Liver (tissue), 9 donors: ENCODE measurements around the gene NFU1. TPM values are rescaled to one million over a fixed set of nuclear protein-coding genes. Genes with fewer than 3 reads are reported as not detected.

Experiments
- DNase-seq: peaks from one replicate; pipeline ENCODE4 v3.0.0-alpha.2; 2017; ENCODE audit warnings: low spot score
- H3K27ac ChIP-seq, 2 donors: one replicate each; pipeline ENCODE4 v1.7.0; 2013; ENCODE audit warnings: inconsistent platforms in 2 of 2, low read length in 2 of 2, control low read depth in 1 of 2, low read depth in 1 of 2, mild to moderate bottlenecking in 1 of 2
- H3K27me3 ChIP-seq, 4 donors: one replicate each; pipeline versions ENCODE4 v1.6.1 to v1.7.0; 2013; ENCODE audit warnings: low read length in 3 of 4, inconsistent platforms in 1 of 4, mild to moderate bottlenecking in 1 of 4, moderate library complexity in 1 of 4; ENCODE audit not compliant: control insufficient read depth in 4 of 4, insufficient read depth in 4 of 4
- H3K36me3 ChIP-seq, 4 donors: one replicate each; pipeline versions ENCODE4 v1.6.1 to v1.7.0; 2013; ENCODE audit warnings: low read length in 3 of 4, mild to moderate bottlenecking in 3 of 4, low read depth in 1 of 4, moderate library complexity in 1 of 4; ENCODE audit not compliant: control insufficient read depth in 4 of 4, insufficient read depth in 3 of 4
- H3K4me1 ChIP-seq, 4 donors: one replicate each; pipeline versions ENCODE4 v1.6.1 to v1.7.0; 2013; ENCODE audit warnings: low read length in 3 of 4, mild to moderate bottlenecking in 3 of 4, moderate library complexity in 1 of 4; ENCODE audit not compliant: control insufficient read depth in 4 of 4, insufficient read depth in 4 of 4
- H3K4me3 ChIP-seq, 3 donors: one replicate each; pipeline versions ENCODE4 v1.6.1 to v1.7.0; 2013; ENCODE audit warnings: low read length in 3 of 3, control low read depth in 1 of 3, low read depth in 1 of 3, mild to moderate bottlenecking in 1 of 3
- H3K9ac ChIP-seq, 2 donors: one replicate each; pipeline ENCODE4 v1.7.0; 2013; ENCODE audit warnings: low read length in 2 of 2, mild to moderate bottlenecking in 2 of 2, moderate library complexity in 2 of 2, control low read depth in 1 of 2, low read depth in 1 of 2
- H3K9me3 ChIP-seq, 4 donors: one replicate each; pipeline versions ENCODE4 v1.6.1 to v1.7.0; 2013; ENCODE audit warnings: low read length in 3 of 4; ENCODE audit not compliant: control insufficient read depth in 4 of 4
- ATF3 ChIP-seq: IDR thresholded peaks from 2 replicates; pipeline ENCODE4 v1.6.1; 2016; ENCODE audit warnings: antibody characterized with exemption
- EGR1 ChIP-seq, 2 donors: IDR thresholded peaks; 2 replicates each; pipeline ENCODE4 v1.6.1; 2016 to 2018; ENCODE audit warnings: antibody characterized with exemption in 2 of 2, low read depth in 2 of 2
- FOXA1 ChIP-seq: IDR thresholded peaks from 2 replicates; pipeline ENCODE4 v1.6.1; 2016; ENCODE audit warnings: antibody characterized with exemption
- FOXA2 ChIP-seq: IDR thresholded peaks from 2 replicates; pipeline ENCODE4 v1.6.1; 2016; ENCODE audit warnings: antibody characterized with exemption
- GABPA ChIP-seq, 2 donors: IDR thresholded peaks in 1 of 2; conservative IDR thresholded peaks in 1 of 2; 2 replicates each; pipeline ENCODE4 v1.6.1; 2016; ENCODE audit warnings: antibody characterized with exemption in 2 of 2, mild to moderate bottlenecking in 1 of 2, moderate library complexity in 1 of 2
- JUND ChIP-seq, 2 donors: IDR thresholded peaks; 2 replicates each; pipeline ENCODE4 v1.6.1; 2016; ENCODE audit warnings: antibody characterized with exemption in 2 of 2
- NR2F2 ChIP-seq: IDR thresholded peaks from 2 replicates; pipeline ENCODE4 v1.6.1; 2016; ENCODE audit warnings: antibody characterized with exemption
- REST ChIP-seq: IDR thresholded peaks from 2 replicates; pipeline ENCODE4 v1.6.1; 2016; ENCODE audit warnings: antibody characterized with exemption, mild to moderate bottlenecking
- RXRA ChIP-seq, 2 donors: IDR thresholded peaks; 2 replicates each; pipeline ENCODE4 v1.6.1; 2017 to 2018; ENCODE audit warnings: antibody characterized with exemption in 2 of 2, mild to moderate bottlenecking in 1 of 2
- SP1 ChIP-seq: IDR thresholded peaks from 2 replicates; pipeline ENCODE4 v1.6.1; 2018; ENCODE audit warnings: antibody characterized with exemption, mild to moderate bottlenecking
- TAF1 ChIP-seq: conservative IDR thresholded peaks from 2 replicates; pipeline ENCODE4 v1.6.1; 2016; ENCODE audit warnings: antibody characterized with exemption, mild to moderate bottlenecking
- YY1 ChIP-seq: IDR thresholded peaks from 2 replicates; pipeline ENCODE4 v1.6.1; 2016; ENCODE audit warnings: antibody characterized with exemption, mild to moderate bottlenecking
- ZBTB33 ChIP-seq: IDR thresholded peaks from 2 replicates; pipeline ENCODE4 v1.6.1; 2016; ENCODE audit warnings: antibody characterized with exemption
- WGBS: extraction: QIAGEN DNeasy Blood & Tissue Kit; methylation state at CpG from one replicate; pipeline ENCODE4 v1.1.7; 2013; 5-methylcytosine and 5-hydroxymethylcytosine counted together
- polyA plus RNA-seq, 2 donors: library from polyadenylated mRNA; stranded (reverse) in 1 of 2; unstranded in 1 of 2; fragments of 200-250 nt in 1 of 2; fragments of >200 nt in 1 of 2; fragmentation: Nextera tagmentation in 1 of 2; extraction: Ambion mirVana in 1 of 2; gene quantifications; one replicate each; pipeline versions ENCODE4 v1.2.1 to v1.2.3, GENCODE V29; 2013 to 2015
- total RNA-seq, 2 donors: library from RNA; depleted of rRNA; stranded (reverse); fragments of >200 nt; gene quantifications; one replicate each; pipeline ENCODE4 v1.2.3, GENCODE V29; 2014
- donor health status: healthy.
- donor health status: healthy.
- donor health status: healthy.
- donor health status: healthy.
- donor health status: healthy.

Gene NFU1
- total and polyA plus RNA-seq, 4 donors = 7.4 to 37.4 (median 16.0) TPM

GRCh38 chr2:69465513-69466456, 28.6 kb upstream of the NFU1 start:
- H3K27ac ChIP-seq = no peak overlapping the region
- no peak for DNase-seq
- peaks cover 0 to 7% (median 5%) of the 10 kb centered on the region in 4 donors for H3K36me3 ChIP-seq
- no peaks in the 10 kb centered on the region for H3K27me3 ChIP-seq
- no peaks in the 10 kb centered on the region for H3K4me1 ChIP-seq
- H3K4me3 ChIP-seq = no peak overlapping the region
- TF ChIP-seq TAF1 (no peak), FOXA2 (no peak), GABPA (IDR thresholded peaks at IDR 0.05 in 1 of 2, conservative IDR thresholded peaks at IDR 0.05 in 1 of 2) (no peak), EGR1 (IDR thresholded peaks at IDR 0.05; ENCODE audit: low read depth in 2 of 2) (no peak), NR2F2 (peak; percentile 79), JUND (IDR thresholded peaks at IDR 0.05) (no peak), YY1 (no peak)
- H3K9ac ChIP-seq = no peak overlapping the region
- 93% methylated on average over 14 of the region's 14 CpGs for WGBS
- no peaks in the 10 kb centered on the region for H3K9me3 ChIP-seq

GRCh38 chr2:69464575-69464974, 27.3 kb upstream of the NFU1 start:
- H3K9me3 ChIP-seq = no peaks in the 10 kb centered on the region
- no peak overlapping the region for H3K4me3 ChIP-seq
- TF ChIP-seq RXRA (IDR thresholded peaks at IDR 0.05) = no peak
- no peak for TF ChIP-seq REST
- TF ChIP-seq SP1 = no peak
- TF ChIP-seq ZBTB33 = no peak
- TF ChIP-seq GABPA (IDR thresholded peaks at IDR 0.05 in 1 of 2, conservative IDR thresholded peaks at IDR 0.05 in 1 of 2) = no peak
- TF ChIP-seq ATF3 = no peak
- no peak for TF ChIP-seq YY1
- no peak for TF ChIP-seq FOXA1
- TF ChIP-seq NR2F2 = no peak
- no peak for TF ChIP-seq EGR1 (IDR thresholded peaks at IDR 0.05; ENCODE audit: low read depth in 2 of 2)
- TF ChIP-seq FOXA2 = no peak
- no peak for TF ChIP-seq TAF1
- no peak for DNase-seq
- H3K36me3 ChIP-seq = peaks cover 0 to 7% (median 5%) of the 10 kb centered on the region in 4 donors
- no peaks in the 10 kb centered on the region for H3K27me3 ChIP-seq
- 83% methylated on average over 3 of the region's 3 CpGs for WGBS
- H3K4me1 ChIP-seq = no peaks in the 10 kb centered on the region
- H3K9ac ChIP-seq = no peak overlapping the region
- no peak overlapping the region for H3K27ac ChIP-seq
